GM23338 (cell line): ENCODE results near the gene HSPB6. TPM values are rescaled to one million over a fixed set of nuclear protein-coding genes. Genes with fewer than 3 reads are reported as not detected.
"Not testable (repeated sequence)": the region's sequence is repeated elsewhere in the genome, so short reads cannot be mapped to it uniquely, and the experiment has no call there.

Experiments
- ATAC-seq: fragments of 200-7000 bp; cut with Tn5 transposase; 3 replicates; pipeline ENCODE4 v1.9.1; 2020
- DNase-seq: peaks from one replicate; pipeline ENCODE4 v3.0.0-alpha.2; 2015; ENCODE audit warnings: low spot score
- H2AFZ ChIP-seq: fragments of 200-600 bp; sonication (generic); 2 replicates; pipeline ENCODE4 v1.8.0; 2016; ENCODE audit warnings: antibody characterized with exemption, mild to moderate bottlenecking, moderate library complexity
- H3F3A ChIP-seq: fragments of 200-600 bp; sonication (generic); replicated peaks from 2 replicates; pipeline ENCODE4 v1.8.0; 2017; ENCODE audit warnings: antibody characterized with exemption, mixed run types, low read depth
- H3K27ac ChIP-seq: fragments of 200-600 bp; sonication (generic); 2 replicates; pipeline ENCODE4 v1.6.1; 2016; ENCODE audit warnings: low read depth
- H3K27me3 ChIP-seq: fragments of 200-600 bp; sonication (generic); 2 replicates; pipeline ENCODE4 v1.8.0; 2016; ENCODE audit warnings: mild to moderate bottlenecking, mixed run types, moderate library complexity; ENCODE audit not compliant: insufficient read depth
- H3K36me3 ChIP-seq: fragments of 200-600 bp; sonication (generic); 2 replicates; pipeline ENCODE4 v1.8.0; 2016; ENCODE audit warnings: mild to moderate bottlenecking; ENCODE audit not compliant: insufficient read depth
- H3K4me1 ChIP-seq: fragments of 200-600 bp; sonication (generic); 2 replicates; pipeline ENCODE4 v1.8.0; 2016; ENCODE audit warnings: mild to moderate bottlenecking, moderate library complexity; ENCODE audit not compliant: insufficient read depth
- H3K4me2 ChIP-seq: fragments of 200-600 bp; sonication (generic); 2 replicates; pipeline ENCODE4 v1.7.1; 2017; ENCODE audit warnings: mixed run types
- H3K4me3 ChIP-seq: fragments of 200-600 bp; sonication (generic); 2 replicates; pipeline ENCODE4 v1.6.1; 2016; ENCODE audit warnings: mixed run types
- H3K79me2 ChIP-seq: fragments of 200-600 bp; sonication (generic); replicated peaks from 2 replicates; pipeline ENCODE4 v1.8.0; 2017; ENCODE audit warnings: mild to moderate bottlenecking; ENCODE audit not compliant: insufficient read depth
- H3K9me2 ChIP-seq: fragments of 200-600 bp; sonication (generic); 2 replicates; pipeline ENCODE4 v1.8.0; 2017; ENCODE audit not compliant: insufficient read depth
- H4K20me1 ChIP-seq: fragments of 200-600 bp; sonication (generic); replicated peaks from 2 replicates; pipeline ENCODE4 v1.8.0; 2017; ENCODE audit warnings: mild to moderate bottlenecking; ENCODE audit not compliant: insufficient read depth
- H3K27ac Mint-ChIP-seq: 2 replicates; pipeline ENCODE4 v1.8.0; 2020; ENCODE audit warnings: inconsistent platforms, mild to moderate bottlenecking, moderate library complexity, mixed read lengths
- H3K27me3 Mint-ChIP-seq: 3 replicates; pipeline ENCODE4 v1.8.0; 2022; ENCODE audit warnings: low read depth, mild to moderate bottlenecking, moderate library complexity, mixed read lengths, inconsistent platforms; ENCODE audit not compliant: insufficient read depth, poor library complexity
- H3K36me3 Mint-ChIP-seq: 3 replicates; pipeline ENCODE4 v1.8.0; 2021; ENCODE audit warnings: low read depth, mild to moderate bottlenecking, inconsistent platforms, moderate library complexity, mixed read lengths
- H3K4me1 Mint-ChIP-seq: 3 replicates; pipeline ENCODE4 v1.8.0; 2020; ENCODE audit warnings: mild to moderate bottlenecking, inconsistent platforms, mixed read lengths
- H3K4me3 Mint-ChIP-seq: 3 replicates; pipeline ENCODE4 v1.8.0; 2021; ENCODE audit warnings: moderate library complexity, mild to moderate bottlenecking, inconsistent platforms, mixed read lengths
- H3K9me3 Mint-ChIP-seq: 3 replicates; pipeline ENCODE4 v1.8.0; 2020; ENCODE audit warnings: moderate library complexity, mild to moderate bottlenecking, inconsistent platforms, mixed read lengths
- CREB1 ChIP-seq: fragments of 250-450 bp; sonication (Bioruptor Pico); IDR thresholded peaks from 2 replicates; pipeline ENCODE4 v1.5.0; 2020; ENCODE audit warnings: low read depth, mild to moderate bottlenecking, moderate library complexity
- EZH2 ChIP-seq: fragments of 200-600 bp; sonication (generic); IDR thresholded peaks from one replicate; pipeline ENCODE4 v1.8.0; 2017; ENCODE audit warnings: antibody characterized with exemption, mild to moderate bottlenecking, low read depth; ENCODE audit not compliant: unreplicated experiment
- EZH2phosphoT487 ChIP-seq: fragments of 200-600 bp; sonication (generic); IDR thresholded peaks from one replicate; pipeline ENCODE4 v1.8.1; 2018; ENCODE audit warnings: antibody characterized with exemption; ENCODE audit not compliant: unreplicated experiment
- JUNB ChIP-seq: IDR thresholded peaks from one replicate; pipeline ENCODE4 v1.6.1; 2016; ENCODE audit warnings: antibody characterized with exemption; ENCODE audit not compliant: unreplicated experiment
- NANOG ChIP-seq: IDR thresholded peaks from 2 replicates; pipeline ENCODE4 v1.6.1; 2016; ENCODE audit warnings: antibody characterized with exemption, borderline replicate concordance
- POLR2AphosphoS5 ChIP-seq: IDR thresholded peaks from 2 replicates; pipeline ENCODE4 v1.6.1; 2016; ENCODE audit warnings: antibody characterized with exemption, low read depth
- ZNF114 ChIP-seq: fragments of 250-450 bp; sonication (Bioruptor Pico); IDR thresholded peaks from 2 replicates; pipeline ENCODE4 v1.5.0; 2020; ENCODE audit warnings: mild to moderate bottlenecking, moderate library complexity
- polyA plus RNA-seq: library from polyadenylated mRNA; unstranded; fragments of >200 nt; fragmentation: Nextera tagmentation; extraction: Ambion mirVana; gene quantifications from 2 replicates; pipeline ENCODE4 v1.2.1, GENCODE V29; 2016
- total RNA-seq: library from RNA; depleted of rRNA; stranded (reverse); fragments of >200 nt; shearing (Covaris generic); gene quantifications from 2 replicates; pipeline ENCODE4 v1.2.3, GENCODE V29; 2014
- TF ChIP-seq, protein P1 (sequence below), 2 experiments: fragments of 200-600 bp in 1 of 2; sonication (generic) in 1 of 2; conservative IDR thresholded peaks; 2 replicates each; pipeline versions ENCODE4 v1.5.1 to v1.6.1; 2016 to 2017; ENCODE audit warnings: antibody characterized with exemption in 2 of 2, low read depth in 2 of 2, mild to moderate bottlenecking in 2 of 2, moderate library complexity in 1 of 2
- TF ChIP-seq, protein P2 (sequence below): IDR thresholded peaks from one replicate; pipeline ENCODE4 v1.6.1; 2018; ENCODE audit warnings: antibody characterized with exemption; ENCODE audit not compliant: unreplicated experiment

Gene HSPB6
- total and polyA plus RNA-seq, 2 experiments from 2014 or later, result 0.87 to 3.2 TPM

DNA sequence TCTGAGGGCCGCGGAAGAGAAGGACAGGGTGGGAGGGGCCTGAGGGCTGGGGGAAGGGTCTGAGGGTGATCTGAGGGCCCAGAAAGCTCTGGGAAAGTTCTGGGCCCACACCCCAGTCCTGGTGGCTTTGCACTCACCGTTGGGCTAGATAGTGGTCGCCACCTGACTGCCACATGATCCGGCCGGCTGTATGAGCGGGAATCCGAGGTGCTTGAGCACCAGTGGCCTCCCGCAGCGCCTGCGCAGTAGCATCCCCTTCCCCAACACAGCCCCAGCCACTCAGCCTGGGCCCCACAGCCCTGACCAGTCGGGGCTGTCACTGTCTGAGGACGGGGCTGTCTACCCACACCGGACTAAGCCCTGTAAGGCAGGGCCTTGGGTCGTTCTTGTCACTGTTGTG lies 40.8 kb upstream of the HSPB6 start:
- no peaks in the 10 kb centered on the region; the same call in 2 of the 3 replicates for H3K9me3 Mint-ChIP-seq
- Histone ChIP-seq H3K27ac (no peak overlapping the region), H3K4me1 (peaks cover 10% of the 10 kb centered on the region; the same call in 1 of the 2 replicates), H3K9me2 (no peaks in the 10 kb centered on the region), H3K27me3 (peaks cover 42% of the 10 kb centered on the region), H3F3A (0 out of 2 replicates have a peak, but pooled peaks cover 4% of the 10 kb centered on the region), H3K4me3 (peak overlapping the region; percentile 56), H3K79me2 (no peaks in the 10 kb centered on the region), H3K36me3 (no peaks in the 10 kb centered on the region), H2AFZ (peak overlapping the region; percentile 93; the same call in 1 of the 2 replicates), H4K20me1 (no peaks in the 10 kb centered on the region), H3K4me2 (peak overlapping the region; percentile 86)
- no peaks in the 10 kb centered on the region for H3K36me3 Mint-ChIP-seq
- no peak overlapping the region for H3K27ac Mint-ChIP-seq
- peak; percentile 85 for ATAC-seq
- TF ChIP-seq NANOG, result no peak
- peak; percentile 40 for TF ChIP-seq POLR2AphosphoS5
- TF ChIP-seq EZH2phosphoT487, result no peak
- no peak for TF ChIP-seq CREB1 (CRISPR knock-in tag)
- TF ChIP-seq, protein P1, sequence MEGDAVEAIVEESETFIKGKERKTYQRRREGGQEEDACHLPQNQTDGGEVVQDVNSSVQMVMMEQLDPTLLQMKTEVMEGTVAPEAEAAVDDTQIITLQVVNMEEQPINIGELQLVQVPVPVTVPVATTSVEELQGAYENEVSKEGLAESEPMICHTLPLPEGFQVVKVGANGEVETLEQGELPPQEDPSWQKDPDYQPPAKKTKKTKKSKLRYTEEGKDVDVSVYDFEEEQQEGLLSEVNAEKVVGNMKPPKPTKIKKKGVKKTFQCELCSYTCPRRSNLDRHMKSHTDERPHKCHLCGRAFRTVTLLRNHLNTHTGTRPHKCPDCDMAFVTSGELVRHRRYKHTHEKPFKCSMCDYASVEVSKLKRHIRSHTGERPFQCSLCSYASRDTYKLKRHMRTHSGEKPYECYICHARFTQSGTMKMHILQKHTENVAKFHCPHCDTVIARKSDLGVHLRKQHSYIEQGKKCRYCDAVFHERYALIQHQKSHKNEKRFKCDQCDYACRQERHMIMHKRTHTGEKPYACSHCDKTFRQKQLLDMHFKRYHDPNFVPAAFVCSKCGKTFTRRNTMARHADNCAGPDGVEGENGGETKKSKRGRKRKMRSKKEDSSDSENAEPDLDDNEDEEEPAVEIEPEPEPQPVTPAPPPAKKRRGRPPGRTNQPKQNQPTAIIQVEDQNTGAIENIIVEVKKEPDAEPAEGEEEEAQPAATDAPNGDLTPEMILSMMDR (conservative IDR thresholded peaks at IDR 0.05; ENCODE audit: low read depth in 2 of 2), result no peak
- TF ChIP-seq, protein P2, sequence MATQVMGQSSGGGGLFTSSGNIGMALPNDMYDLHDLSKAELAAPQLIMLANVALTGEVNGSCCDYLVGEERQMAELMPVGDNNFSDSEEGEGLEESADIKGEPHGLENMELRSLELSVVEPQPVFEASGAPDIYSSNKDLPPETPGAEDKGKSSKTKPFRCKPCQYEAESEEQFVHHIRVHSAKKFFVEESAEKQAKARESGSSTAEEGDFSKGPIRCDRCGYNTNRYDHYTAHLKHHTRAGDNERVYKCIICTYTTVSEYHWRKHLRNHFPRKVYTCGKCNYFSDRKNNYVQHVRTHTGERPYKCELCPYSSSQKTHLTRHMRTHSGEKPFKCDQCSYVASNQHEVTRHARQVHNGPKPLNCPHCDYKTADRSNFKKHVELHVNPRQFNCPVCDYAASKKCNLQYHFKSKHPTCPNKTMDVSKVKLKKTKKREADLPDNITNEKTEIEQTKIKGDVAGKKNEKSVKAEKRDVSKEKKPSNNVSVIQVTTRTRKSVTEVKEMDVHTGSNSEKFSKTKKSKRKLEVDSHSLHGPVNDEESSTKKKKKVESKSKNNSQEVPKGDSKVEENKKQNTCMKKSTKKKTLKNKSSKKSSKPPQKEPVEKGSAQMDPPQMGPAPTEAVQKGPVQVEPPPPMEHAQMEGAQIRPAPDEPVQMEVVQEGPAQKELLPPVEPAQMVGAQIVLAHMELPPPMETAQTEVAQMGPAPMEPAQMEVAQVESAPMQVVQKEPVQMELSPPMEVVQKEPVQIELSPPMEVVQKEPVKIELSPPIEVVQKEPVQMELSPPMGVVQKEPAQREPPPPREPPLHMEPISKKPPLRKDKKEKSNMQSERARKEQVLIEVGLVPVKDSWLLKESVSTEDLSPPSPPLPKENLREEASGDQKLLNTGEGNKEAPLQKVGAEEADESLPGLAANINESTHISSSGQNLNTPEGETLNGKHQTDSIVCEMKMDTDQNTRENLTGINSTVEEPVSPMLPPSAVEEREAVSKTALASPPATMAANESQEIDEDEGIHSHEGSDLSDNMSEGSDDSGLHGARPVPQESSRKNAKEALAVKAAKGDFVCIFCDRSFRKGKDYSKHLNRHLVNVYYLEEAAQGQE, result no peak
- TF ChIP-seq ZNF114 (CRISPR knock-in tag), result no peak
- no peak for TF ChIP-seq JUNB
- peaks cover 30% of the 10 kb centered on the region for H3K27me3 Mint-ChIP-seq
- peak overlapping the region; percentile 66 for H3K4me3 Mint-ChIP-seq
- DNase-seq, result peak; percentile 86
- H3K4me1 Mint-ChIP-seq, result peaks cover 9% of the 10 kb centered on the region; the same call in 2 of the 3 replicates

DNA sequence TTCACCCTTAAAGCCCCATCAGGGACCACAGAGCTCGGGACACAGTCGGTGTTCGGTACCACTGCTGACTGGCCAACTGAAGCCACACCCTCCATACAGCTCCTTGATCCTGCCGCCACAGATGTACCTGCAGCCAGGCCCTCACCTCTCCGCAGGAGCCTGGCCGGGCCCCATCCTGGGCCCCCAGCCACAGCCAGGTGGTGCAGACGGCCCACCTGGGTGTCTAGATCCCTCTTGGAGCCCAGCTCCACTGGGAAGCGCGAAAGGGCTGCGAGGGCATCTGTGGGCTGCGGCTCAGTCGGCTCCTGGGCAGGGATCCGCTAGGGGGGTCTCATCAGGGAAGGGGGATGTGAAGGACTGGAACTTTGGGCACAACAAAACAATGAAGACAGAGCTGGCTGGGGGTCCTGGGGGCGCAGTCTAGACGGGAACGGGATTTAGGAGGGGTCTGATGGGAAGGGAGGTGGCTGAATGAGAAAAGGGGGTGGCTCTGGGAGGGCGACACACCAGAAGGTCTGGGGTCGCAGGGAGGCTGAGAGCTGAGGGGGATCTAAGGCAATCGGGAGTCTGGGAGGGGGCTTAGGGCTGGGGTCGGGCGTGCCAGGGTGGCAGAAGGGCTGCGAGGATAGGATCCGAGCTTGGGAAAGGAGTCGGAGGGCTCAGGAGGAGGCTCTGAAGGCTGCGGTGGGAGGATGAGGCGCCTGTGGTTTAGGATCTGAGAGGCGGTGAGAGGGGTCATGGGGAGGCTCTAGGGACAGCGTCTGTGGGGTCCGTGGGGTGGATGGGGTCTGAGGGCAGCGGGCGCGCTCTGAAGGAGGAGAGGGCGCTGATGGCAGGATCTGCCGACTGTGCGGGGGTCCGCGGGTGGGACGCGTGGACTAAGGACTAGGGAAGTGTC lies 40.1 kb upstream of the HSPB6 start:
- peaks cover 42% of the 10 kb centered on the region for H3K27me3 ChIP-seq
- no peaks in the 10 kb centered on the region for H4K20me1 ChIP-seq
- peaks cover 10% of the 10 kb centered on the region; the same call in 1 of the 2 replicates for H3K4me1 ChIP-seq
- H3K4me2 ChIP-seq, result peak overlapping the region; percentile 86
- H3K79me2 ChIP-seq, result no peaks in the 10 kb centered on the region
- TF ChIP-seq CREB1 (CRISPR knock-in tag) (no peak), ZNF114 (CRISPR knock-in tag) (no peak), EZH2 (peak; percentile 29)
- H3K36me3 Mint-ChIP-seq, result no peaks in the 10 kb centered on the region
- H3K9me2 ChIP-seq, result no peaks in the 10 kb centered on the region
- no peaks in the 10 kb centered on the region for H3K36me3 ChIP-seq
- DNase-seq (peak; percentile 56), ATAC-seq (peak; percentile 37)
- peaks cover 9% of the 10 kb centered on the region; the same call in 2 of the 3 replicates for H3K4me1 Mint-ChIP-seq
- peaks cover 30% of the 10 kb centered on the region for H3K27me3 Mint-ChIP-seq
- 0 out of 2 replicates have a peak, but pooled peaks cover 4% of the 10 kb centered on the region for H3F3A ChIP-seq
- no peaks in the 10 kb centered on the region; the same call in 2 of the 3 replicates for H3K9me3 Mint-ChIP-seq
- H3K4me3 ChIP-seq, result peak overlapping the region; percentile 56
- H3K27ac Mint-ChIP-seq, result no peak overlapping the region
- peak overlapping the region; percentile 66 for H3K4me3 Mint-ChIP-seq
- H3K27ac ChIP-seq, result no peak overlapping the region
- H2AFZ ChIP-seq, result peak overlapping the region; percentile 93; the same call in 1 of the 2 replicates

DNA sequence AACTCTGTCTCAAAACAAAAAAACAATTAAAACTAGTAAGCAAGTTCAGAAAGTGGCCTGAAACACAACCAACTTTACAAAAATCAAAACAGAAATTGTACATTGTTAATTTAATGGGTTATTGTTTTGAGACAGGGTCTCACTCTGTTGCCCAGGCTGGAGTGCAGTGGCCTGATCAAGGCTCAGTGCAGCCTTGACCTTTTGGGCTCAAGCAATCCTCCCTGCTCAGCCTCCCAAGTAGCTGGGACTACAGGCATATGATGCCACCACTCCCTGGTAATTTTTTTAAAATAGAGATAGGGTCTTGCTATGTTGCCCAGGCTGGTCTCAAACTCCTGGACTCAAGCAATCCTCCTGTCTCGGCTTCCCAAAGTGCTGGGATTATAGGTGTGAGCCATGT lies 38.7 kb upstream of the HSPB6 start:
- H3F3A ChIP-seq, H3K9me2 ChIP-seq, ATAC-seq, H3K36me3 Mint-ChIP-seq, H3K4me3 ChIP-seq, DNase-seq, H3K9me3 Mint-ChIP-seq, H3K36me3 ChIP-seq, H3K27ac ChIP-seq, H4K20me1 ChIP-seq, H3K4me1 Mint-ChIP-seq, H2AFZ ChIP-seq, H3K79me2 ChIP-seq, H3K27ac Mint-ChIP-seq, H3K4me1 ChIP-seq, H3K4me2 ChIP-seq, H3K4me3 Mint-ChIP-seq: not testable (repeated sequence)
- H3K27me3 Mint-ChIP-seq, result peaks cover 34% of the 10 kb centered on the region
- peaks cover 42% of the 10 kb centered on the region for H3K27me3 ChIP-seq
